ENCODE measurements around the gene PRKD3.
"Not testable (repeated sequence)": the region's sequence is repeated elsewhere in the genome, so short reads cannot be mapped to it uniquely, and the experiment has no call there.

The PRKD3 gene

DNA sequence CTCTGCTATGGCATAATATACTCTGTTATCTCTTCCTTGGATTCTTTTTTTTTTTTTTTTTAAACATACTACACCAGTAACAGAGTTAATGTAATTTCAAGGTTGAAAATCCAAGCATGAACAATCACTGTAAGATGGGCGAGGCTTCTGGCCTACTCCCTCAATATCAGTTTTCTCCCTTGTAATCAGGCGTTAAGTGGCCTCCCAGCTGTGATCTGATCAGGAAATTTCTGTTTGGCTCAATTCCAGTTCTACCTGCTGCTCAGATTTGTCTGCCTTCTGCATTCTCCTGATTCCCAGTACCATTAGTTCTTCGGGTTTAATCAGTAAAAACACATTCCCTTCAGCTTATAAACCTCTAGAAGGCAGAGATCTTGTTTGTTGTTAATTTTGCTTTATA is 18.6 kb downstream of the PRKD3 start:
- no peak for DNase-seq

DNA sequence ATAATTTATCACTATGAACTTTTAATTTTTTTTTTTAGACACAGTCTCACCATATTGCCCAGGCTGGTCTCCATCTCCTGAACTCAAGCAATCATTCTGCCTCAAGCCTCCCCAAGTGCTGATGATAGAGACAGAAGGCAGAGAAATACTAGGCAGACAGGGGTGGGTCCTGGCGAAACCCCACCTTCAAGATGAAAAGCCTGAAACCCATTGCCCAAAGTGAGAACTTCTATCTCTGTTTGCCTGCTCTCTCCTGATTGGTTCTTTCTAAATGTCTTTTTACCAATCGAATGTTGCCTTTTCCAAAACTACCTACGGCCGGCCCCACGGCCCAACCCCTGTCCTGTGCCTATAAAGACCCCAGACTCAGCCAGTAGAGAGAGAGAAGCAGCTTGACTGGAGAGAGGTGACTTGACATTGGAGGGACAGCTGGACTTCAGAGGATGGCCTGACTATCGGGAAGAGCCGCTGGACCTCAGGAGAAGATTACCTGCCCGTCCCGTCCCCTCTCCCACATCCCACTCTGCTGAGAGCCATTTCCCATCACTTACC is 21.9 kb downstream of the PRKD3 start:
- no peak for DNase-seq

GRCh38 chr2:37301408-37301807 is 23.2 kb downstream of the PRKD3 start:
- no peak for DNase-seq

DNA sequence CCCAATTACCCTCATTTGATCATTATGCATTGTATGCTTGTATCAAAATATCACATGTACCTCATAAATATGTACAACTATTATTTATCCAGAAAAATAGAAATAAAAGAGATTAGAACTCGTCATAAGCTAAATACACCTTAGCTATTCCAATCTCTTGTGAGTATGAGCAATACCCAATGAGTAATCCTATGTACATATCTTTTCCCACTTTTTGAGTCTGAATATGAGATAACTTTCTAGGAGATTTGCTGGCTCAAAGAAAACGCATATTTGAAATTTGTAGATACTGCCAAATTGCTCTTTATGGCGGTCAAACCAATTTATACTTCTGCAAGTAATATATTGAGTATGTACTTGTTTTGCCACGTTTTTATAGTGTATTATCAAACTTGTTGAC is 24.1 kb downstream of the PRKD3 start:
- DNase-seq, result no peak

DNA sequence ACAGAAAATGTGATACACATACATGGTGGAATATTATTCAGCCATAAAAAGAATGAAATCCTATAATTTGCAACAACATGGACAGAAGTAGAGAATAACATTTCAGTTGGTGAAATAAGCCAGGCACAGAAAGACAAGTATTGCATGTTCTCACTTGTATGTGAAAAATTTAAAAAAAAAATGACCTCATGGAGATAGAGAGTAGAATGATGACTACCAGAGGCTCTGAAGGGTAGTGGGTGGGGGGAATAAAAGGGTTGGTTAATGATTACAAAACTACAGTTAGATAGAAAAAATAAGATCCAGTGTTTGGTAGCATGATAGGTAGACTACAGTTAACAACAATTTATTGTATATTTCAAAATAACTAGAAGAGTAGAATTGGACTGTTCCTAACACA is 24.5 kb downstream of the PRKD3 start:
- DNase-seq, result no peak

DNA sequence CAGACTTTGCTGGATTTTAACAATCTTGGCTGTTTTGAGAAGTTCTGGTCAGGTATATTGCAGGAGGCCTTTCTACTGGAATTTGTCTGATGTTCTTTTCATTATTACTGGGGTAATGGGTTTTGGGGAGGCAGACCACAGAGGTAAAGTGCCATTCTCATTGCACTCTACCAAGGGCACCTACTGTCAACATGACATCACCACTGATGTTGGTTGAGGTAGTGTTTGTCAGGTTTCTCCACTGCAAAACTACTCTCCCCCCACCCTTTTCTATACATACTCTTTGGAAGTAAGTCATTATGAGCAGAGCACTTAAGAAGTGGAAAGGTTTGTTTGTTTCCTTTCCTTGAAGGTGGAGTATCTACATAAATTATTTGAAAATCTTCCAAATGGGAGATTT is 27.0 kb downstream of the PRKD3 start:
- DNase-seq, result no peak

DNA sequence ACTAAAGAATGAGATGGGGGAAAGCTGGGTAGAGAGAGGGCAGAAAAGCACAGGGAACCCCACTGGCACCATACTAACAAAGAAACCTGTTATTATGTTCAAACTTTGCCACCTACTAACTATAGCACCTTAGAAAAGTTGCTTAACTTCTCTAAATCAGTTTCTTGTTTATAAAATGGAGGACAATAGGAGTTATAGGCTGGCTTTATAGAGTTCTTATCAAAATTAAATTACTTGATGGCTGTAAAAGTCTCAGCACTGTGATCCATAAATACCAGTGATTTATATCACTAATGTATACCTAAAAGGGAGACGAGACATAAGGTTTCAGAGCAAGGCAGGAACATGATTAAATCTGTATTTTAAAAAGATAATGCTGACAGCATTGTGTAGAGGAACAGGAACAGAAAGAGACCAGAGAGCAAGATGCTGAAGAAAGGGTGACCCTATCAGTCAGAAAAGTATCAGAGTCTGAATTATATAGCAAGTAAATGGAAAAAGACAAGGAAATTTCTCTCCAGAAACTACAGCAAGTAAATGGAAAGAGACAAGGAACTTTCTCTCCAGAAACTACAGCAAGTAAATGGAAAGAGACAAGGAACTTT is 29.1 kb downstream of the PRKD3 start:
- DNase-seq, result no peak

DNA sequence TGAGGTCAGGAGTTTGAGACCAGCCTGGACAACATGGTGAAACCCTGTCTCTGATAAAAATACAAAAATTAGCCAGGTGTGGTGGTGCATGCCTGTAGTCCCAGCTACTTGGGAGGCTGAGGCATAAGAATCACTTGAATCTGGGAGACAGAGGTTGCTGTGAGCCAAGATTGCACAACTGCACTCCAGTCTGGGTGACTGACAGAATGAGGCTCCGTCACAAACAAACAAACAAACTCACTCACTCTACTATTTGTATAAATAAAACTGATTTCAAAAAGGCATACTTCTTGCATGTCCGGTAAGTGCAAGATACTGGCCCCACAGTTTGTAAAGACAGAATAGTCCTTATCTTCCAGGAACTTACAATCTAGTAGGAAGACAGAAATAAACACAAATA is 29.8 kb downstream of the PRKD3 start:
- DNase-seq, result not testable (repeated sequence)

DNA sequence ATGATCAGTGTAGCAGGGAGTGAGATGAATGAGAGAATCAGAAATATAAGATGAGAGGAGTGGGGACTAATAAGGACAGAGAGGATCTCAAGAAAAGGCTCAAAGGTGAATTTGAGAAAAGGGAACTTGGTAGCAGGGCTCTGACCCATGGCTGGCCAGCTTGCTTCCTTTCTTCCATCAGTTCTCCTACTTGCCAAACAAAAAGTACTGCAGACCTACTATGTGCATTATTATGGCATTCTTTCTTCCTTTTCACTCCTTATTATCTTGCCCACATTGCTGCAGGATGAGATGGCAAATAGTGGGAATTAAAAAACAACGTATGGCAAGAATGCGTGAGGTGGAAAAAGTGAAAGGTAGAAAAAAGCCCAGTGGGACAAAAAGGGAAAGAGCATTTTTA is 33.0 kb downstream of the PRKD3 start:
- DNase-seq, result no peak

GRCh38 chr2:37287966-37288365 is 36.7 kb downstream of the PRKD3 start:
- DNase-seq, result peak in 1 of 2 donors; percentile 23

DNA sequence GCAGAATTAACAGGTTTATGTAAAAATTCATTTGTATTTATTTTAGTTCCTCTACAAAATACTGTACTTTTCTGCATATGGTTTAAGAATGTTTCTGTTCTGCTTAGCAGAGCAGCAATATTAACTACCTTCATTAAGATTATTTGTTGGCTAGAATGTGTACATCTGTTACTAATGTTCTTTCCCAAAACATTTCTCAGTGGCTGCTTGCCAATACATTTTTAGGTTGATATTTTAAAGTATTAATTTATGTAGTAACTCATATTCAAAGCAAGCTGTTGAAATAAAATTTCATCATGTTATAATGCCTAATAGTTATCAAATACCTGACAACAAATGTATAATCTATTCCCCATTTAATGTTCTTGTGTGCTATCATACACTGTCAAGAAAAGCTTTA is 40.3 kb downstream of the PRKD3 start:
- no peak for DNase-seq

- DNase-seq, result no peak
These were observed 41.4 kb downstream of the PRKD3 start for GRCh38 chr2:37283207-37283606.

DNA sequence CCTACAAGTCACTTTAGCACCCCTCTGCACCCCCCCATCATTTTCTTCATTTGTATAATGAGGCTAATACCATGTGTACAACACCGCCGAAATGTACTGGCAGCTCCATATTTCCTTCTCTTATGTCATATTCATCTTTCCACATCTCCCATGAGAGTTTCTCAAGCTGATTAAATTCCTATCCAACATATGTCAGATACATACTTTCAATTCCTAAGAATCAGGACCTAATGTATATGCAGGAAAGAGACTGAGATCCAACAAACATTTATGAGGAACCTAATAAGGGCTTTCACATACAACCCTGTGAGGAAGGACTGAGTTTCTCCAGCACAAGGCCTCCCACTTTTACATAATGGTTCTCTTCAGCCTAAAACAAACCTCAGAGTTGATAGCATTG is 41.9 kb downstream of the PRKD3 start:
- DNase-seq, result no peak

DNA sequence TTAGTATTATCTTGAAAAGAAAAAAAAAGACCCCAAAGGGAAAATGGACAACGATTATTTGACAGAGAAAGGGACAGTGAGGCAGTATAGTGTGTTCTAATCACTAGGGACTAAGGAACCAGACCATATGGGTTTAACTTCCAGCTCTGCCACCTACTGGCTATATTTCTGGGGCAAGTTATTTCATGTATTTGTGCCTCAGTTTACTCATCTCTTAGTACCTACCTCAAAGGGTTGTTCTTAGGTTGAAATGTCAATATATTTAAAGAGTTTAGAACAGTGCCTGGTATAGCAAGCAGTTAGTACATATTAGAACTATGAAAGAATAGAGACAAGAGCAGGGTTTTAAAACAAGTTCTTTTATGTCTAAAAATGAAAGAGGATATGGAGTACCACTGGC is 42.7 kb downstream of the PRKD3 start:
- no peak for DNase-seq

DNA sequence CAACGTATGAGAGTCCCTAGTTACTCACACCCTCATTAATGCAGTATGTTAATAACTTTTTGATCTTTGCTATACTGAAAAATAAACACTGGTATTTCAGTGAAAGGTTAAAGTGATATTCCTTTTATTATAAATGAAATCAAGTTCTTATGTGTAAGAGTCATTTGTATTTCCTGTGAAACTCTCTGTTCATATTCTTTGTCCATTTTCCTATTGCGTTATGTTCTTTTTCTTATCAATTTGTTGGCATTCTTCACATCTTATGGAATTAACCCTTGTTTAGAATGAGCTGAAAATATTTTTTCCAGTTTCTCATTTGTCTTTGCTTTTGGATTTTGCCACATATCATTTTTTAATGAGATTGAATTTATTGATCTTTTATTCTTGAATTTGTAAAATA is 48.3 kb downstream of the PRKD3 start:
- DNase-seq, result no peak
